Dedifferentiated amniotic fluid mesenchymal stem cell (primary cell): Measurements from ENCODE around the gene CCL4L2.
"Not testable (repeated sequence)": the region's sequence is repeated elsewhere in the genome, so short reads cannot be mapped to it uniquely, and the experiment has no call there.

Experiments used
- DNase-seq: peaks from one replicate; pipeline ENCODE4 v3.0.0-alpha.2; 2016; ENCODE audit errors: extremely low spot score

Gene CCL4L2

DNA sequence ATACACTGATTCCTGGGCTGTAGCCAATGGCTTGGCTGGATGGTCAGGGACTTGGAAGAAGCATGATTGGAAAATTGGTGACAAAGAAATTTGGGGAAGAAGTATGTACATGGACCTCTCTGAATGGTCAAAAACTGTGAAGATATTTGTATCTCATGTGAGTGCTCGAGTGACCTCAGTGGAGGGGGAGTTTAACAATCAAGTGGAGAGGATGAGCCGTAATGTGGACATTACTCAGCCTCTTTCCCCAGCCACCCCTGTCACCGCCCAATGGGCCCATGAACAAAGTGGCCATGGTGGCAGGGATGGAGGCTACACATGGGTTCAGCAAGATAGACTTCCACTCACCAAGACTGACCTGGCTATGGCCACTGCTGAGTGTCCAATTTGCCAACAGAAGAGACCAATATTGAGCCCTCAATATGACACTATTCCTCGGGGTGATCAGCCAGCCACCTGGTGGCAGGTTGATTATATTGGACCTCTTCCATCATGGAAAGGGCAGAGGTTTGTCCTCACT lies 10.8 kb downstream of the CCL4L2 start:
- DNase-seq, result not testable (repeated sequence)

- DNase-seq, result not testable (repeated sequence)
These were observed 12.1 kb downstream of the CCL4L2 start for GRCh38 chr17:36222967-36223366.

DNA sequence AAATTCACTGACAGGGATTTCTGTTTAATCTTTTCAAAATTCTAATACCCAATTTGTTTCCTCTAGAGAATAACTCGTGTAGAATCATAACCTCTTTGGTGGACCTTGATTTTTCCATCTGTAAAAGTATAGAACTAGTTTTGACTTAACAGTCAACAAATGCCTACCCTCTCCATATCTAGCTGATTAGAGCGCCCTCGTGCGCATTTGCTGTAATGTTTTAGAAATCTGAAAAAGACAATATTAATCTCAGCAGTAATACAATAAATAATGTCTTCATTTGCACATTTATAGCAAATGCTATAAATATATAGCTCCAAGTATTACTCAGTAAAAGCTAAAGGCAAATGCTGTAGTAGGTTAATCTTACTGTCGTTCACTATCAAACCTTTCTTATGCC lies 18.8 kb downstream of the CCL4L2 start:
- DNase-seq, result not testable (repeated sequence)

DNA sequence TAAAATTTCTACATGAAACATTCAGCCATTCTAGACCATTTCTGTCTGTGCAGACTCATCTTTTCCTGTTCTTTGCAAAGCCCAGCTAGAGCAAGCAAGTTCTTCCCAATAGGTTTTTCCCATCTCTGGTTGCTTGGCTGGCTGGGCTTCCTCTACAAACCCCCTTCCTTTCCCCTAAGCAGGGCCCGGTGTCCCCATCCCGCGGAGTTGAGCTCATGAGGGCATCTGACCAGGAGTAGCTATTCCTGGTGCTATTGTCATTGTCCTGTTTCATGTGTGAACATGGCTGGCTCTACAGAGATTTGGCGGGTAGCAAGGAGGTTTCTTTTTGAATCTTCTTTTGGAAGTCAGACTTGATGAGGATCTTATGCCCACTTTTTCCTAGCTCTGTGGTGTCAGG lies 31.2 kb downstream of the CCL4L2 start:
- not testable (repeated sequence) for DNase-seq
